Hepatocyte (in vitro differentiated cells): ENCODE data around the gene LRMDA. TPM values are rescaled to one million over a fixed set of nuclear protein-coding genes. Genes with fewer than 3 reads are reported as not detected.

Experiments used
- DNase-seq: peaks from one replicate; pipeline ENCODE4 v3.0.0-alpha.2; 2016; ENCODE audit warnings: low spot score
- H2AFZ ChIP-seq: fragments of 200-600 bp; sonication (generic); 2 replicates; pipeline ENCODE4 v1.6.0; 2016; ENCODE audit warnings: antibody characterized with exemption, mild to moderate bottlenecking
- H3K27ac ChIP-seq: fragments of 200-600 bp; sonication (generic); 2 replicates; pipeline ENCODE4 v1.5.1; 2016; ENCODE audit warnings: mild to moderate bottlenecking
- H3K27me3 ChIP-seq: fragments of 200-600 bp; sonication (generic); 2 replicates; pipeline ENCODE4 v1.6.1; 2016
- H3K36me3 ChIP-seq: fragments of 200-600 bp; sonication (generic); replicated peaks from 2 replicates; pipeline ENCODE4 v1.5.1; 2016; ENCODE audit warnings: low read depth; ENCODE audit not compliant: insufficient read depth
- H3K4me1 ChIP-seq: fragments of 200-600 bp; sonication (generic); 2 replicates; pipeline ENCODE4 v1.5.1; 2016; ENCODE audit warnings: mild to moderate bottlenecking, moderate library complexity; ENCODE audit not compliant: insufficient read depth
- H3K4me2 ChIP-seq: fragments of 200-600 bp; sonication (generic); 2 replicates; pipeline ENCODE4 v1.6.0; 2016
- H3K4me3 ChIP-seq: fragments of 200-600 bp; sonication (generic); 2 replicates; pipeline ENCODE4 v1.5.1; 2016; ENCODE audit warnings: mild to moderate bottlenecking
- H3K79me2 ChIP-seq: fragments of 200-600 bp; sonication (generic); 2 replicates; pipeline ENCODE4 v1.6.0; 2017; ENCODE audit warnings: mild to moderate bottlenecking
- H3K9me2 ChIP-seq: fragments of 200-600 bp; sonication (generic); replicated peaks from 2 replicates; pipeline ENCODE4 v1.6.0; 2017; ENCODE audit warnings: mild to moderate bottlenecking; ENCODE audit not compliant: insufficient read depth
- H3K9me3 ChIP-seq: fragments of 200-600 bp; sonication (generic); 2 replicates; pipeline ENCODE4 v1.5.1; 2016; ENCODE audit warnings: low read depth, mild to moderate bottlenecking
- H4K20me1 ChIP-seq: fragments of 200-600 bp; sonication (generic); 2 replicates; pipeline ENCODE4 v1.6.0; 2016; ENCODE audit warnings: mild to moderate bottlenecking; ENCODE audit not compliant: insufficient read depth, poor library complexity, severe bottlenecking
- CTCF ChIP-seq: fragments of 200-600 bp; sonication (generic); IDR thresholded peaks from 2 replicates; pipeline ENCODE4 v1.5.1; 2016; ENCODE audit warnings: antibody characterized with exemption, mild to moderate bottlenecking; ENCODE audit not compliant: poor library complexity
- EZH2 ChIP-seq: fragments of 200-600 bp; sonication (generic); IDR thresholded peaks from 2 replicates; pipeline ENCODE4 v1.6.1; 2016; ENCODE audit warnings: antibody characterized with exemption, mild to moderate bottlenecking, borderline replicate concordance
- EZH2phosphoT487 ChIP-seq: fragments of 200-600 bp; sonication (generic); IDR thresholded peaks from one replicate; pipeline ENCODE4 v1.6.1; 2018; ENCODE audit warnings: antibody characterized with exemption, mild to moderate bottlenecking, low read depth, moderate library complexity; ENCODE audit not compliant: unreplicated experiment, severe bottlenecking
- WGBS: methylation state at CpG from one replicate; pipeline ENCODE4 v1.1.6; 2016; ENCODE audit warnings: low lambda C conversion rate; ENCODE audit errors: missing lambda C conversion rate; 5-methylcytosine and 5-hydroxymethylcytosine counted together
- polyA plus RNA-seq: library from polyadenylated mRNA; unstranded; fragments of >200 nt; fragmentation: Nextera tagmentation; extraction: Ambion mirVana; gene quantifications from 2 replicates; pipeline ENCODE4 v1.2.1, GENCODE V29; 2016
- total RNA-seq: library from RNA; depleted of rRNA; stranded (reverse); fragments of >200 nt; gene quantifications from 2 replicates; pipeline ENCODE4 v1.2.3, GENCODE V29; 2014

LRMDA gene
- total and polyA plus RNA-seq, 2 experiments from 2014 or later, result 5.6 to 15.7 TPM

GRCh38 chr10:75976681-75977080, 545.3 kb downstream of the LRMDA start:
- TF ChIP-seq EZH2phosphoT487 (no peak), EZH2 (no peak), CTCF (no peak)
- no peak for DNase-seq
- Histone ChIP-seq H3K9me3 (no peaks in the 10 kb centered on the region), H3K4me1 (peaks cover 11% of the 10 kb centered on the region), H4K20me1 (no peaks in the 10 kb centered on the region), H2AFZ (no peak overlapping the region), H3K4me2 (no peak overlapping the region), H3K27ac (no peak overlapping the region), H3K4me3 (no peak overlapping the region), H3K9me2 (no peaks in the 10 kb centered on the region), H3K36me3 (no peaks in the 10 kb centered on the region), H3K79me2 (no peaks in the 10 kb centered on the region), H3K27me3 (no peaks in the 10 kb centered on the region)
- 82% methylated on average over 3 of the region's 3 CpGs for WGBS

DNA sequence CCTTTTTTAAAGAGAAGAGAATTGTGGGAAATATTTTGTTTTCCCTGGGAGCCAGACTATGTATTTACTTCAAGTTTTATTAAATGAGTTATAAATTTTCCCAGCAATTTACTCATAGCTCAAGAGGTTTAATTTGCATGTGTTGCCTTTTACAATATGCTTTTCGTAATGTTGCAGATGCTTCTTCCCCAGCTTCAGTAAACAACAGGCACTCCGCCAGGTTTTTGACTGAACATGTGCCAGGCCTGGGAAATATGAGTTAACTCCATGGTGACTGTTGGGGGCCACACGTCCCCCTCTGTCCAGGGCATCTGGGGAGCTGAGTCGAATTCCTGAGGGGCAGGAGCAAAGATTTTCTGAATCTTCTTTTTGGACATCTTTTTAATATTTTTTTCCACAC, 545.7 kb downstream of the LRMDA start:
- H3K27ac ChIP-seq, result no peak overlapping the region
- H3K36me3 ChIP-seq, result no peaks in the 10 kb centered on the region
- WGBS, result 75% methylated on average over 4 of the region's 4 CpGs
- H3K27me3 ChIP-seq, result no peaks in the 10 kb centered on the region
- no peak overlapping the region for H3K4me3 ChIP-seq
- H3K4me2 ChIP-seq, result no peak overlapping the region
- H4K20me1 ChIP-seq, result no peaks in the 10 kb centered on the region
- H3K79me2 ChIP-seq, result no peaks in the 10 kb centered on the region
- H3K4me1 ChIP-seq, result peaks cover 10% of the 10 kb centered on the region
- H3K9me3 ChIP-seq, result no peaks in the 10 kb centered on the region
- DNase-seq, result peak; percentile 11
- no peak overlapping the region for H2AFZ ChIP-seq
- H3K9me2 ChIP-seq, result no peaks in the 10 kb centered on the region
- TF ChIP-seq CTCF (no peak), EZH2phosphoT487 (no peak), EZH2 (no peak)

DNA sequence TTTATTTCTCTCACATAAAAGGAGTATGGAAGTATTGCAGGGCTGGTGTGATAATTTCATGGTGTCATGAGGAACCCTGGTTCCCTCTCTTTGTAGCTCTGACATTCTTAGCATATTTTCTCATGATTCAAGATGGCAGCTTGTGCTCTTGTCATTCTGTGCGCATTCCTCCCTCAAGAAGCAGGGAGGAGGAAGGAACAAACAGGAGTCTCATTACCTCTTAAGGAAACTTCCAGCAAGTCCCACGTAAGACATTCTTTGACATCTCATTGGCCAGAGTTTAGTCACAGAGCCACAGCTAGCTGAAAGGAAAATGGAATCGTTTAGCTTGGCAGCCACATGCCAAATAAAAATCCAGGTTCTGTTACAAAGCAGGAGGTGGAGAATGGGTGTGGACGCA, 546.8 kb downstream of the LRMDA start:
- Histone ChIP-seq H3K27ac (no peak overlapping the region), H4K20me1 (no peaks in the 10 kb centered on the region), H2AFZ (no peak overlapping the region), H3K4me3 (no peak overlapping the region), H3K79me2 (no peaks in the 10 kb centered on the region), H3K9me2 (no peaks in the 10 kb centered on the region), H3K4me1 (no peaks in the 10 kb centered on the region), H3K4me2 (no peak overlapping the region), H3K36me3 (no peaks in the 10 kb centered on the region), H3K9me3 (no peaks in the 10 kb centered on the region), H3K27me3 (no peaks in the 10 kb centered on the region)
- 82% methylated on average over 4 of the region's 4 CpGs for WGBS
- no peak for TF ChIP-seq EZH2phosphoT487
- no peak for TF ChIP-seq CTCF
- no peak for TF ChIP-seq EZH2
- DNase-seq, result no peak
